Stimulated activated CD8-positive, alpha-beta memory T cell treated with anti-CD3 and anti-CD28 coated beads, Interleukin-7, amount 100 ng/mL, for 24 hours (primary cell): Measurements from ENCODE around the gene STK36.

Source experiments
- DNase-seq: peaks from one replicate; pipeline ENCODE4 v3.0.0-alpha.2; 2020; ENCODE audit warnings: low read depth

STK36 gene

DNA sequence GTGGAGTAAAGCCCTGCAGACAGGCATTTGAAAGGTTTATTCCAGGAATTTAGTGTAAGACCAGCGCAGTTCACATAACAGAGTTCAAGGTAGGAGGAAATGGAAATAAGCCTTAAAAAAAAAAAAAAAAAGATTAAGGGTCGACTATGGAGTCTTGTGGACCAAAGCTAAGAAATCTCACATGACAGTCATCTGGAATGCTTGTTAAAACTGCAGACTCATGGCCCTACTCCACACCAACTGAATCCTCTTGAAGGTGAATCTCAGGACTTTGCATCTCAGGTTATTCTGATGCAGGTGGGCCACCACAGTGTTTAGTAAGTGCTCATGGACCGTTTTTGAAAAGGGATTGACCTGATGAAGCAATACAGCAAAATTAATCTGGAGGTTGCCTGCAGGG is 47.6 kb downstream of the STK36 start:
- DNase-seq: no peak

DNA sequence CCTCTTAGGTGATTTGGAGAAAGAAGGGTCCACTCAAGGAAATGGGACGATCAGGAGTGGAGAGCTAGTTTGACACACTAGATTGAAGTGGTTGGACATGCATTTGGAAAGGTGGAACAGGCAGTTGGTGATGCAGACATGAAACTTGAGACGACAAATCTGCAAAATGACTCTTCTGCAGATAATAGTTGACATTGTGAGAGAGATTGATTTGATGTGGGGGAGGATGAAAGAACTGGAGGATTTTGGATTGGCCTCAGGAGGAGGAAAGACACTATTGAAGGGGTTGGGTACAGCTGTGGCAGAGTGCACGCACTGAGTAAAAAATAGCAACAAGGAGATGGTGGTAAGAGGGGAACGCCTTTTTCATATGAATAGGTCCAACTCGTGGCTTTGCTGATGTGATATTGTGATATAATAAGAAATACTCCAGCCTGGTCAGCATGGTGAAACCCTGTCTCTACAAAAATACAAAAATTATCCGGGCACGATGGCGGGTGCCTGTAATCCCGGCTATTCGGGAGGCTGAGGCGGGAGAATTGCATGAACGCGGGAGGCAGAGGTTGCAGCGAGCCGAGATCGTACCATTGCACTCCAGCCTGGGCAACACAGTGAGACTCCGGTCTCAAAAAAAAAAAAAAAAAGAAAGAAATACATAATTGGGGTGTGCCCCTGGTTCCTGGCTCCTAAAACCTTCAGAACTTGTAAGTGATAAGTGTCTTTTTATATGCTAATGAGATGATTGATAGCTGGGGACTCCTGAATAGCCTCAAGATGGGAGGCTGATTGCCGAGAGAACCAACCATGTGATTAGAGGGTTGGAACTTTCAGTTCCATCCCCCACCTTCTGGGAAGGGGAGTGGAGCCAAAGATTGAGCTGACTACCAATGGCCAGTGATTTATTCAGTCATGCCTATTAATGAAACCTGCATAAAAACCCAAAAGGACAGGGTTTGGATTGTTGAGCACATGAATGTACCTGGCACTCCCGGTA is 48.5 kb downstream of the STK36 start:
- no peak for DNase-seq

DNA sequence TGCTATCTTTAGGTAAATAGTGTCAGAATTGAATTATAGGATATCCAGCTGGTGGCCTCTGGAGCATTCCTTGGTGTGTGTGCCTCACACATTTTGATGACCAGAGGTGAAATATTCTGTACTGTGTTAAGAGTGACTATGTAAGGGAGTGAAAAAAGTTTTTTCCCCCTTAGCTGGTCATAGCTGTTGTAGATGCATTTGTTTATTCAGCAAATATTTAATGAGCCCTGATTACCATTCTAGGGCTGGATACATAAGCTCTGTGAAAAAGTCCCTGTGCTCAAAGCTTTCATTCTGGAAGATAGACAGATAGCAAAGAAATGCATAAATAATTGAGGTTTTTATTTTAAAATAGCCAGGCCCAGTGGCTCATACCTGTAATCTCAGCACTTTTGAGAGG is 49.6 kb downstream of the STK36 start:
- DNase-seq: no peak

DNA sequence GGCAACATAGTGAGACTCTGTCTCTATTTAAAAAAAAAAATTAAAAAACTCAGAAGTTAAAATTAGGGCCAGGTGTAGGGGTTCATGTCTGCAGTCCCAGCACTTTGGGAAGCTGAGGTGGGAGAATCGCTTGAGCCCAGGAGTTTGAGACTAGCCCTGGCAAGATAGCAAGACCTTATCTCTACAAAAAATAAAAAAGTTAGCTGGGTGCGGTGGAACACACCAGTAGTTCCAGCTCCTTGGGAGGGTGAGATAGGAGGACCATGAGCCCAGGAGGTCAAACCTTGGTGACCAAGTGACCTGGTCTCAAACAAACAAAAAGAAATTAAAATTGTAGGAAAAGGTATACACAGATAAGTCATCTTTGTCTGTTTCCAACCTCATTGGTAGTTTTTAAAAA is 50.0 kb downstream of the STK36 start:
- no peak for DNase-seq

DNA sequence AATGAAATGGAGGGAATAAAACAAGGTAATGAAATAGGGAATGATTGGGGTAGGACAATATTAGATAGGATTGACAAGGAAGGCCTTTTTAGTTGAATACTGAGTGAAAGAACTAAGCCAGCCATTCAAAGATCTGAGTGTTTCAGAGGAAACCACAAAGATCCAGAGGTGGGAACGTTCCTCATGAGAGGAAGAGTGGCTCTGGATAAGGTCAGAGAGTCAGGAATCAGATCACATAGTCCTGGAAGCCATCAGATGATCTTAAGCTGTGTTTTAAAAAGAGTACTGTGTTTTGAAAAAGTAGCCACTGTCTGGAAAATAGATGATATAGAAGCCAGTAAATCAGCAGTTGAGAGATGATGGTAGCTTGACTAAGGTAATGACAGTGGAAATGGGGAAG is 50.5 kb downstream of the STK36 start:
- DNase-seq: no peak

DNA sequence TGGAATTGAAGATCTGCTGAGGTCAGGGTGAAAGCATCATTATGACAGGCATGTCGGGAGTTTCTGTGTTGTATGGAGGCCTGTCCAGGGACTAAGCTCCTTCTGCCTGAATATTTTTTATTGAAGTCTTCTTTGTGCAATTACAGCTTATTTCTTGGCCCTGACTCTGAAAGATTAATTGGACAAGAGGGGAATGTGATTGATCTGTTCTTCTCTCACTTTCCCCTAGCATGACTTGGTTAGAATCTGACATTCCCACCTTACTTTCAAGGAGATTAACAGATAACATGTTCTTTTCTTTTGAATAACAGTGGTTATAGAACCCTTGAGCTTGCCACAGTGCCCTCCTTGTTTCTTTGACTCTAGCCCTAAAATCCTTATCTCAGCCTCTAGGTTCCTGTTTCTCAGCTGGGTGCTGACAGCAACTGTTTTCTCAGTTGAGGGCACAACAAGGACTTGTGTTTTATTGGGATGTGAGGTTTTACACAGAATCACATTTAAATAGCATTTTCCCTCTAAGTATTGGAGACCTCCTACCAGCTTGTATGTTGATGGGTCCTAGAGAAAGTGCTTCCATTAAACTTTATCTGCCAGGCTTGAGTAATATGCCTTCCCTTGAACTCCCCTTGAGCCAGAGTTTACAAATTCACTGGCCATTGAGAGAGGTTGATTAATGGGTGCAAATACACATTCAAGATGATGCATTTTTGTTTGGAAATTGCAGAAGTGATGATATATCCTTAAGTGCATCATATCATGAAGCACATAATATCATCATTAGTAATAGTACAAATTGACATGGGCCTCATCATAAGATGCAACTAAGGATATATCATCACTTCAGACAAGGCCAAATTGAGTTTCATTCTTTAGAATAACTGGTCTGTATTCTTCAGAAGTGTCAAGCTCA is 51.2 kb downstream of the STK36 start:
- DNase-seq: no peak

DNA sequence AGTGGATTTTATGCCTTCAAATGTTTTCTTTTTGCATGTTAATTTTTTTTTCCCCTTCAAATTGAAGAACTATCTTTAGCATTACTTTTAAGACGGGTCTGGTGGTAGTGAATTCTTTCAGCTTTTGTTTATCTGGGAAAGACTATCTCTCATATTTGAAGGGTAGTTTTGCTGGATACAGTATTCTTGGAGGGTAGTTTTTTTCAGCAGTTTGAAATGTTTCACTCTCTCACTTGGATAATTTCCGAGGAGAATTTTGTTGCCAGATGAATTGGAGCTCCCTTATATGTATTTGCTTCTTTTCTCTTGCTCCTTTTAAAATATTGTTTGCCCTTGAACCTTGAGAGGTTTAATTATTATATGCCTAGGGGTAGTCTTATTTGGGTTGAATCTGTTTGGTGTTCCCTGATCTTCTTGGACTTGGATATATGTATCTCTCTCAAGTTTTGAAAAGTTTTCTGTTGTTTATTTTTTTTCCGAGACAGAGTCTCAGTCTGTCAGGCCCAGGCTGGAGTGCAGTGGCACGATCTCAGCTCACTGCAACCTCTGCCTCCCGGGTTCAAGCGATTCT is 54.2 kb downstream of the STK36 start:
- DNase-seq: no peak

DNA sequence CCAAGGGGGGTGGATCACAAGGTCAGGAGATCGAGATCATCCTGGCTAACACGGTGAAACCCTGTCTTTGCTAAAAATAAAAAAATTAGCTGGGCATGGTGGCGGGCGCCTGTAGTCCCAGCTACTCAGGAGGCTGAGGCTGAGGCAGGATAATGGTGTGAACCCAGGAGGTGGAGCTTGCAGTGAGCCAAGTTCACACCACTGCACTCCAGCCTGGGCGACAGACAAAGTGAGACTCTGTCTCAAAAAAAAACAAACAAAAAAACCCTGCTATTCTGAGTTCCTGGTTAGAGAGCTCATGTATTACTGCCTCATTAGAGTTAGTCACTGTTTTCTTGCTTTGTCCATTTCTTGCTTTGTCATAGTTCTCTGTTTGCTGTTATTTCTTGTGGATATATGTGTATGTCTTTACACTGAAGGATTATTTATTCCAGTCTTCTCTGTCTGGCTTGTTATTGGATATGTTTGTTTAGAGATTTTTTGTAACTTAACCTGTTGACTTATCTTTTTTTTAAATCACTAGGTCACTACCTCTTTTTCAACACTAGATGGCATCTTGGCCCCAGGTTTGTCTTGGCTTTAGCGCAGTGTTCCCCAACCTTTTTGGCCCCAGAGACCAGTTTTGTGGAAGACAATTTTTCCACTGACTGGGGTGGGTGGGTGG is 55.7 kb downstream of the STK36 start:
- no peak for DNase-seq

DNA sequence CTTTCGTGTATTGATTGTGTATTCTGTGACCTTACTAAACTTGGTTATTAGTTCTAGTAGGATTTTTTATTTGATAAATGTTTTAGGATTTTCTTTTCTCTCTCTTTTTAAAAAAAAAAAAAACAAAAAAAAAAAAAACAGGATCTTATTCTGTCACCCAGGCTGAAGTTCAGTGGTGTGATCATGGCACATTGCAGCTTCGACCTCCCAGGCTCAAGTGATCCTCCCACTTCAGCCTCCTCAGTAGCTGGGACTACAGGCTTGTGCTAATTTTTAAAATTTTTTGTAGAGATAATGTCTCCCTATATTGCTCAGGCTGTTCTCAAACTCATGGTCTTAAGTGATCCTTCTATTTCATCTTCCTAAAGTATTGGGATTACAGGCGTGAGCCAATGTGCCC is 57.8 kb downstream of the STK36 start:
- no peak for DNase-seq

DNA sequence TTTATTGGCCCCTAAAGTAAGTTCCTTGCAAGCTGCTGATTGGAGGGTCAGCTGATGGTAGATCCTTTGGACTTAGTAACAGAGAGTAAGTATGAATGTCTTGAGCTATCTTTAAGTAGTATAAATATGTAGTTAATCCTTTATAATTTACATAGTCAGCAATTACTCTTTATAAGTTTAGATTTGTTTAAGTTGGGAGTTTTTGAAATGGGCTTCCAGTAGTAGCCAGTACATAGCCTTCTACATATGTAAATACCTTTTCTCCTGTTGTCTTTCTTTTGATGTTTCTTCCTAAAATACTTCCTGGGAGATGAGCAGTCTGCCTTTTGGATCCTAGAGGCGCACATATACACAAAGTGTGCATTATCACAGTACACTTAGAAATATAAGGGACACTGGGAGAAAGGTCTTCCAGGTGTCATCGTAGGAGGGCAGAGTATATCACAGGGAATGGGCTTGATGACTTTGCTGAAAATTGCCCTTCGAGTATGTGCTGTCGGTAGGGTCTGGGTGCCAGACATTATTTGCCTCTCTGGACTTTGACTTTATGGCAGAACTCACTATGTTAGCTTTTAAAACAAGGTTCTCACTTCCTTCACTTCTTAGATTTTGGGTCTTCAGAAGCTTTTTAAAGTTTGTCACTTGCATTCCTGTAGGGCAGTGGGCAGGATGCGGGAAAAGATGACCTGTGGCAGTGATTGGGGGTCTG is 60.3 kb downstream of the STK36 start:
- no peak for DNase-seq

DNA sequence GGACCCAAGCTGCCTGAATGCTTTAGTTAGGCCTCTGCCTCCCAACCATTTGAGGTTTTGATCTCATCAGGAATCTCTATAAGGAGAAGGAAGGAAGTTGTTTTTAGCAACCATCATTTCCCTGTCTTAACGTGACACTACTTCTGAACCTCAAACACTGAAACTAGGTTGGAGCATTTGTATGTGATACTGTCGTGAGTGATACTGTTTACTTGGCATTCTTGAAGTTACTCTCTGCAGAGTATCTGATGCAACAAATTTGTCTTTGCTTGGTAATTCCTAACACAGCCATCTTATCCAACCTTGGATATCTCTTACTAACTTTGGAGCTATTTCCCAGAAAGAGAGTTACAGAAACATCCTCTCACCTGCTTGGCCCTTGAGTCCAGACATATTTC is 60.9 kb downstream of the STK36 start:
- DNase-seq: no peak

DNA sequence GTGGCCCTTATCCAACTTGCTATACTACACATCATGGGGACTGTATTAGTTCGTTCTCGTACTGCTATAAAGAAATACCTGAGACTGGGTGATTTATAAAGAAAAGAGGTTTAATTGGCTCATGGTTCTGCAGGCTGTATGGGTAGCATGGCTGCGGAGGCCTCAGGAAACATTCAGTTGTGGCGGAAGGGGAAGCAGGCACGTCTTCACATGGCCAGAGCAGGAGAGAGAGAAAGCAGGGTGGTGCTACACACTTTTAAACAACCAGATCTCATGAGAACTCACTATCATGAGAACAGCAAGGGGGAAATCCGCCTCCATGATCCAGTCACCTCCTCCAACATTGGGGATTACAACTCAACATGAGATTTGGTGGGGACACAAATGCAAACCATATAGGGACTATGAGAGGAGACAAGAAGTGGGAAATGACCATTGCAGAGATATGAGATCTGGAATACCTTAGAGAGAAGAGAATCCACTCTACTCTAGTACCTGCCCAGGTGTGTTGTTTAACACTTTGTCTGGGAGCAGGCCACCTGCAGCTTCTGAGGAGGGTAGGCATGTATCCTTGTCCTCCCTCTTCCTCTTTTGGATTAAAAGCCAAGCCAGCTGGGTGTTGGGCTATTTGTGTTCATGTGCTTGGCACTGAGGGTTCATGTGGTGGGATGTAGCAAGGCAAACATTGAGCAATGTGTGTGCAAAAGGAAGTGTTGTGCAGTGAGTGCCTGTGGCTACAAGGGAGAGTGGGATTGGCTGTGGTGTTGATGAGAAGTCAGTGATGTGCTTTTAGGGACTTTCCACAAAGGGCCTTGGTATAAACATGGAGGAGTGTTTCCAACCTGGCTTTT is 61.5 kb downstream of the STK36 start:
- DNase-seq: no peak

DNA sequence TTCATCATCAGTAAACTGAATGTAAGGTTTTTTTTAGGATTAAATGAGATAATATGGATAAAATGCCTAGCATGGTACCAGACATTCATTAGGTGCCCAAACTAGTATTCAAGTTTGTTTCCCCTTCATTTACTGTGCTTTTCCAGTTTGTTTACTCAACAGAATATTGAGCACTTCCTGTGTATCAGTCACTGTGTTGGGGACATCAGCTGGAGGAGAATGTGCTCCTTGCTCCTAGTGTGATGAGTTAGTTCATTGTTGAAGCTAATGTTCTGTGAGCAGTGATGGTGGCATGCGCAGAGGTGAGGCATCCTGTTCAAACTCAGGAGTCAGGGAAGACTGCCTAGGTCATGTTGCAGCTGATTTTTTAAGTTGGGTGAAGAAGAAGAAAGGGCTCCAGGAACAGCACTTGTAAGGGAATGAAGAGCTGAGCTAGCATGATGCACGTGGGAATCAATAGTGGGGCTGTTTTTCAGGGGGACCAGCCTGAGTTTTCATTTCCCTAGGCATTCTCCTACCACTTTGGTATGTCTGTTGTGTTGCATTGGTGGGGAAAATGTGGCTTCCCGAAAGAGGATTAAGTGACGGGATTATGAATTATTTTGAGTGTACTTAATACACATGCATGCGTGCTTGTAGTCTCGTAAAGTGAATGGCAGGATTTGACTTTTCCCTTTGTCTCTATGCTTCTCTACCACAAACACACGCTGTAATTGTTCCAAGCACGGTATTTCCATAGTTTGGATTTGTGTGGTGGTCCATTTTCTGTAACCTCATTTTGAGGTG is 62.5 kb downstream of the STK36 start:
- no peak for DNase-seq

DNA sequence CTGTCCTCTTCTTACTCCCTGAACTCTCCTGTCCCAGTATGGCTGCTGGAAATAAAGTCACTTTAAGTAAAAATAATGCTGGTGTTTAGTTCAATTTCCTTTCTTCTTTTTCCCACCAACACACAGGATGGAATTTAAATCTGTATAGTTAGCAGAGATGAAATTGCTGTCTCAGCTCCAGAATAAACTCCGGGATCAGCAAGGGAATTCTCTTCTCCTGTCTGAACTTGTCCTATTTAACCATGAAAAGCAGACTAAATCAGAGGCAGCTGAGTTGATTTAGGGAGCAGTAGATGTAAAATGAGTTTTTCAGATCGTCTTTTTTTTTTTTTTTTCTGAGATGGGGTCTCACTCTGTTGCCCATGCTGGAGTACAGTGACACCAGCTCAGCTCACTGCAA is 64.6 kb downstream of the STK36 start:
- DNase-seq: no peak

DNA sequence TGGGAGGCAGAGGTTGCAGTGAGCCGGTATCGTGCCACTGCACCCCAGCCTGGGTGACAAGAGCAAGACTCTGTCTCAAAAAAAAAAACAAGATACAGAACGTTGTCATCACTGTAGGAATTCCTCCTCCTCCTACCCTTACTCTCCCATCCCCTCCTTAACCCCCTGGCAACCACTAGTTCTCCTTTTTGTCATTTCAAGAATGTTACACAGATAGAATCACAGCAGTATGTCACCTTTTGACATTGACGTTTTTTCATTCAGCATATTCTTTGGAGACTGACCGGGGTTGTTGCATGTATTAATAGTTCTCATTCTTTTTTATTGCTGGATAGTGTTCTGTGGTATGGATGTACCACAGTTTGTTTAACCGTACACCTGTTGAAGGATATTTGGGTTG is 71.2 kb downstream of the STK36 start:
- no peak for DNase-seq

DNA sequence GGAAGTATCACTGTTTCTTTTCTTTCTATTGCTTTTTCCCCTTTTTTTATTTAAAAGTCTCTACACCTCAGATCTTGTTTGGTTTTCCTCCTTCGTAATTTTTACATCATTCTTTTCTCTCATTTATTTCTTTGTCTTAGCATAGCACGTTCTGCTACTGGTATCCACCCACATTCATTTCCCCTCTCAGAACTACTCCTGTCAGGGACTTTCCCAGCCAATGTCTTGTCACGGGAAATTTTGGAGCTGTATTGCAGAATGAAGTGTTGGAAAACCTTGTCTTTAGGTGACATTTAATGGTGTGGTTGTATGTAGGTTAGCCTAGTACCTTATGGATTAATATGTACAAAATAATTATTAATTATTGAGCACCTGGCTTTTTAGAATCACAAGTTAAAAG is 72.7 kb downstream of the STK36 start:
- no peak for DNase-seq

DNA sequence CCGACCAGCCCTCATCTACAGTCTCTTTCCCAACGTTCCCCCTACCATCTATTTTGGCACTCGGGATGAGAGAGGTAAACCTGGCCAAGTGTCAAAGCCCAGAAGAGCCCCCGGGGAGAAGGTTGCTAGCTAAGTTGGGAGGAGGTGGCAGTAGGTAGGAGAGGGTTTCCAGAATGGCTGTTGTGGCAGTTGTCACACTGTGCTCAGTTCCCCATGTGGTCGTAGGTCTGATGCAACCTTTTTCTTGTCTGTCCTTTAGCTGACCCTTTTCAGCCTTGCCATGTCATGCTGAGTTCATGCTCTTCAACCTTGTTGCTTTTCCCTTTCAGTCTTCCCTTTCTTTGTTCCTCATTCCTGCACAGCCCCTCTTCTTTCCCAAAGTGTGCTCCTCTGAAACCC is 73.3 kb downstream of the STK36 start:
- no peak for DNase-seq

DNA sequence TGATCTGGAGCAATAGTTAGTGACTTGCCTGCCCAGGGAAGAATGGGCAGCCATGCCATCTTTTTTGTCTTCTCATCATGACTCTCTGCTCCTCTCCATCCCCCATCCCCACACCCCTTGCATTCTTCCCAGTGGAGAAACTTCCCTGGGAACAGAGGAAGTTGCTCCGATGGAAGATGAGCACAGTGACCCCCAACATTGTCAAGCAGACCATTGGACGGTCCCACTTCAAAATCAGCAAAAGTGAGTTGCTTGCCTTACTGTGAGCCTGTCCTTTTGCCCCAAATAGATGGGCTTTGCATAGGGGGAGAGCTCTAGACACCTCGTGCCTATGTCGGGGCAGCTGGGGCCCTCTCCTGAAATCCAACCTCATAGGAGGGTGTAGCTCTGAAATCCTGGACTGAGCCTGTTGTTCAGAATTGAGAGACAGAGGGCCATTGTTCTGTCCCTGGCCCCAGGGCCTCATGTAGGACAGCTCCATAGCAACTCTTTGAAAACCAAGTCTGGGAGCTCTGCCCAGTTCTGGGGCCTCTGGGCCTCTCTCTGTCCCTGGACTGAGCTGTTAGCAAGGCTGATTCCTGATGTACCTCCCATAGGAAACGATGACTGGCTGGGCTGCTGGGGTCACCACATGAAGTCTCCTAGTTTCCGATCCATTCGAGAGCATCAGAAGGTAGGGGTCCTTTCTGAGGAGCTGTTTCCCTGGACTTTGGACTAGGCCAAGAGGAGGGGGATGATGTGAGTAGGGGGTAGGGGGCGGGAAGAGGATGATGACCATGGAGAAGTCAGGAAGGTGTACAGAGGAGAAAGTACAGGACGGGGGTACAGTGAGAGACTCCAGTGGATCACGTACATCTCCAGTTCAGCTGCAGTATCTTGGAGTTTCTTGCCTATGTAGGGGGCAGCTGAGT is 73.9 kb downstream of the STK36 start:
- no peak for DNase-seq

DNA sequence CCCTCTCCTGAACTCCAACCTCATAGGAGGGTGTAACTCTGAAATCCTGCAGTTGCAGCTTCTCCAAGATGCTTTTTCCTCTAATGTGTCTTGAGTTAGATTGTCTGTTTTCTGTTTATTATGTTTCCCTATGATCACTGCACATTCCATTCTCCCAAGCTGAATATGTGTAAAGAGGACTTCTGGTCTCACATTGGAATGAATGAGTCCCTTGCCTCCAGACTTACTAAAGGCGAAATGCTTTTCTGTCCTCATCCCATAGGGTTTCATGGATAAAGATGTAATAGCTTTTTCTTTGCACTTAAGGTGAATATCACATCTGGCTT is 74.5 kb downstream of the STK36 start:
- no peak for DNase-seq
